ENCODE results near the gene TRPV4.

TRPV4 gene

GRCh38 chr12:109753959-109754358 lies 79.2 kb downstream of the TRPV4 start:
- FAIRE-seq (no peak), DNase-seq (ENCODE audit: insufficient read length) (no peak)
- no peak for TF ChIP-seq TAF1 (IDR thresholded peaks at IDR 0.05; ENCODE audit: borderline replicate concordance, low read depth, low read length)
- TF ChIP-seq POLR2A (IDR thresholded peaks at IDR 0.05; ENCODE audit: low read depth, low read length): no peak
- no peak for TF ChIP-seq POLR2AphosphoS5 (IDR thresholded peaks at IDR 0.05; ENCODE audit: low read depth, low read length)

- no peak for DNase-seq (ENCODE audit: insufficient read length)
- no peak for FAIRE-seq
These were observed 80.2 kb downstream of the TRPV4 start for GRCh38 chr12:109753054-109753401.

GRCh38 chr12:109752117-109753053 lies 80.8 kb downstream of the TRPV4 start:
- no peak for DNase-seq (ENCODE audit: insufficient read length)
- no peak for FAIRE-seq
- TF ChIP-seq TAF1 (IDR thresholded peaks at IDR 0.05; ENCODE audit: borderline replicate concordance, low read depth, low read length): no peak
- no peak for TF ChIP-seq POLR2AphosphoS5 (IDR thresholded peaks at IDR 0.05; ENCODE audit: low read depth, low read length)
- TF ChIP-seq POLR2A (IDR thresholded peaks at IDR 0.05; ENCODE audit: low read depth, low read length): no peak

More at GRCh38 chr12:109753054-109753401, 80.2 kb downstream of the TRPV4 start:
- TF ChIP-seq TAF1 (IDR thresholded peaks at IDR 0.05; ENCODE audit: borderline replicate concordance, low read depth, low read length) (no peak), POLR2AphosphoS5 (IDR thresholded peaks at IDR 0.05; ENCODE audit: low read depth, low read length) (no peak), POLR2A (IDR thresholded peaks at IDR 0.05; ENCODE audit: low read depth, low read length) (no peak)

GRCh38 chr12:109744986-109745942 lies 87.9 kb downstream of the TRPV4 start:
- DNase-seq (ENCODE audit: insufficient read length) (no peak), FAIRE-seq (no peak)
- no peak for TF ChIP-seq POLR2A (IDR thresholded peaks at IDR 0.05; ENCODE audit: low read depth, low read length)
- TF ChIP-seq TAF1 (IDR thresholded peaks at IDR 0.05; ENCODE audit: borderline replicate concordance, low read depth, low read length): no peak

GRCh38 chr12:109744026-109744425 lies 89.2 kb downstream of the TRPV4 start:
- TF ChIP-seq POLR2AphosphoS5 (IDR thresholded peaks at IDR 0.05; ENCODE audit: low read depth, low read length) (no peak), TAF1 (IDR thresholded peaks at IDR 0.05; ENCODE audit: borderline replicate concordance, low read depth, low read length) (no peak), POLR2A (IDR thresholded peaks at IDR 0.05; ENCODE audit: low read depth, low read length) (no peak)
- FAIRE-seq: no peak
- no peak for DNase-seq (ENCODE audit: insufficient read length)

- no peak for TF ChIP-seq TAF1 (IDR thresholded peaks at IDR 0.05; ENCODE audit: borderline replicate concordance, low read depth, low read length)
- FAIRE-seq (no peak), DNase-seq (ENCODE audit: insufficient read length) (no peak)
These were observed 89.9 kb downstream of the TRPV4 start for GRCh38 chr12:109743076-109743910.

- FAIRE-seq: no peak
- no peak for TF ChIP-seq TAF1 (IDR thresholded peaks at IDR 0.05; ENCODE audit: borderline replicate concordance, low read depth, low read length)
- TF ChIP-seq POLR2A (IDR thresholded peaks at IDR 0.05; ENCODE audit: low read depth, low read length): no peak
- TF ChIP-seq POLR2AphosphoS5 (IDR thresholded peaks at IDR 0.05; ENCODE audit: low read depth, low read length): no peak
- DNase-seq (ENCODE audit: insufficient read length): no peak
These were observed 91.1 kb downstream of the TRPV4 start for GRCh38 chr12:109741970-109742703.

GRCh38 chr12:109741286-109741969 lies 91.8 kb downstream of the TRPV4 start:
- TF ChIP-seq TAF1 (IDR thresholded peaks at IDR 0.05; ENCODE audit: borderline replicate concordance, low read depth, low read length): no peak
- TF ChIP-seq POLR2A (IDR thresholded peaks at IDR 0.05; ENCODE audit: low read depth, low read length): no peak
- no peak for TF ChIP-seq POLR2AphosphoS5 (IDR thresholded peaks at IDR 0.05; ENCODE audit: low read depth, low read length)
- DNase-seq (ENCODE audit: insufficient read length): no peak
- no peak for FAIRE-seq

- TF ChIP-seq TAF1 (IDR thresholded peaks at IDR 0.05; ENCODE audit: borderline replicate concordance, low read depth, low read length): no peak
- TF ChIP-seq POLR2AphosphoS5 (IDR thresholded peaks at IDR 0.05; ENCODE audit: low read depth, low read length): no peak
- TF ChIP-seq POLR2A (IDR thresholded peaks at IDR 0.05; ENCODE audit: low read depth, low read length): no peak
- FAIRE-seq: no peak
- no peak for DNase-seq (ENCODE audit: insufficient read length)
These were observed 92.4 kb downstream of the TRPV4 start for GRCh38 chr12:109740694-109741245.
